ENCODE measurements around the gene IL19. TPM values are rescaled to one million over a fixed set of nuclear protein-coding genes. Genes with fewer than 3 reads are reported as not detected.

The IL19 gene
- total RNA-seq, 1 experiment from 2014 or later = not detected

DNA sequence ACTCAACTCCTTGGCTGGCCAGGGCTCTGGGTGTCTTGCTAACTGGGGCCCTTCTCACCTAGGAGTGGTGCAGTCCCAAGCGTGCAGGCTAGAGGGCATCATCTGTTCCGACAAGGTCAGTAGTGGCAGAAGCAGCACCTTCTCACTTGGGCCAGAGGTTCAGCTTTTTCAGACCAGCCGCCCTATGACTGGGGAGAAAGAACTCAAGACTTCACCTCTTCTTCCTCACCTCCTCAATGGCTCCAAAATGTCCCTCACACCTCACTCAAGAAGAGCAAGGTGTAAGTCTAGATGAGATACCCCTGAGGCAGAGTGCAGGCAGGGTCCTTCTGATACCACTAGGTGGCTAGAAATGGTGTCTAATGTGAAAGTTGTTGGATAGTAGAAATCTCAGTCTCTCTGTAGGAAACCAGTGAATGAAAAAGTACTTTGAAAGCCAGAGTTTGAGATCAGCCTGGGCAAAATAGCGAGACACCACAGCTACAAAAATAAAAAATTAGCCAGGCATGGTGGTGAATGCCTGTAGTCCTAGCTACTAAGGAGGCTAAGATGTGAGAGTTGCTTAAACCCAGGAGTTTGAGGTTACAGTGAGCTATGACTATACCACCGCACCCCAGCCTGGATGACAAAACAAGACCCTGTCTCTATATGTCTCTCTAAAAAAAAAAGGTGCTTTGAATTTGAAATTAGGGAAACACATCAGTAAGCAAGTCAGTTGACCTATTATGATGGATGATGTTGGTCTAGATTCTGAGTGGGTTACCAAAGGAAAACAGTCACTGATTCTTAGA lies 86.3 kb downstream of the IL19 start:
- H2BK120ac ChIP-seq (ENCODE audit: low read depth, low read length, poor library complexity, severe bottlenecking) = no peak overlapping the region
- H3K23me2 ChIP-seq (ENCODE audit: insufficient read length, low read depth, low read length, poor library complexity, severe bottlenecking) = no peaks in the 10 kb centered on the region
- H3K4me1 ChIP-seq (ENCODE audit: insufficient read depth, low read length) = no peaks in the 10 kb centered on the region
- DNase-seq = no peak
- H4K20me1 ChIP-seq (ENCODE audit: control insufficient read depth, insufficient read depth, insufficient read length) = no peaks in the 10 kb centered on the region
- no peak overlapping the region for H2BK20ac ChIP-seq (ENCODE audit: low read depth, low read length, poor library complexity, severe bottlenecking)
- H3K9ac ChIP-seq (ENCODE audit: extremely low read depth, insufficient read length, low read length) = no peak overlapping the region
- peaks cover 15 to 16% of the 10 kb centered on the region in 2 experiments for H3K9me3 Mint-ChIP-seq
- H2AK5ac ChIP-seq (ENCODE audit: insufficient read length, low read length) = no peak overlapping the region
- peaks cover 0 to 7% (median 0%) of the 10 kb centered on the region in 3 experiments; a peak in 1 of 7 replicates for H3K36me3 Mint-ChIP-seq (ENCODE audit: insufficient read depth in 1 of 3, low read depth in 3 of 3)
- H4K5ac ChIP-seq (ENCODE audit: insufficient read length, low read depth, low read length) = no peak overlapping the region
- H2BK15ac ChIP-seq (ENCODE audit: low read depth, low read length) = no peak overlapping the region
- H3K23ac ChIP-seq (ENCODE audit: insufficient read length, low read depth, low read length) = no peak overlapping the region
- no peak overlapping the region for H3K56ac ChIP-seq (ENCODE audit: insufficient read length, low read depth, low read length)
- TF ChIP-seq, protein P1, sequence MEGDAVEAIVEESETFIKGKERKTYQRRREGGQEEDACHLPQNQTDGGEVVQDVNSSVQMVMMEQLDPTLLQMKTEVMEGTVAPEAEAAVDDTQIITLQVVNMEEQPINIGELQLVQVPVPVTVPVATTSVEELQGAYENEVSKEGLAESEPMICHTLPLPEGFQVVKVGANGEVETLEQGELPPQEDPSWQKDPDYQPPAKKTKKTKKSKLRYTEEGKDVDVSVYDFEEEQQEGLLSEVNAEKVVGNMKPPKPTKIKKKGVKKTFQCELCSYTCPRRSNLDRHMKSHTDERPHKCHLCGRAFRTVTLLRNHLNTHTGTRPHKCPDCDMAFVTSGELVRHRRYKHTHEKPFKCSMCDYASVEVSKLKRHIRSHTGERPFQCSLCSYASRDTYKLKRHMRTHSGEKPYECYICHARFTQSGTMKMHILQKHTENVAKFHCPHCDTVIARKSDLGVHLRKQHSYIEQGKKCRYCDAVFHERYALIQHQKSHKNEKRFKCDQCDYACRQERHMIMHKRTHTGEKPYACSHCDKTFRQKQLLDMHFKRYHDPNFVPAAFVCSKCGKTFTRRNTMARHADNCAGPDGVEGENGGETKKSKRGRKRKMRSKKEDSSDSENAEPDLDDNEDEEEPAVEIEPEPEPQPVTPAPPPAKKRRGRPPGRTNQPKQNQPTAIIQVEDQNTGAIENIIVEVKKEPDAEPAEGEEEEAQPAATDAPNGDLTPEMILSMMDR (conservative IDR thresholded peaks at IDR 0.05) = peak; percentile 65
- H3T11ph ChIP-seq (ENCODE audit: low read length) = no peak overlapping the region
- H3K4me2 ChIP-seq (ENCODE audit: insufficient read depth, insufficient read length, low read length) = no peak overlapping the region
- no peak overlapping the region for H3K27ac ChIP-seq (ENCODE audit: insufficient read length, low read depth, low read length)
- H3K27me3 Mint-ChIP-seq (ENCODE audit: low read depth) = peaks cover 31% of the 10 kb centered on the region
- H3K4ac ChIP-seq (ENCODE audit: low read depth, low read length) = no peak overlapping the region
- no peak overlapping the region for H2AFZ ChIP-seq (ENCODE audit: low read length)
- H2BK5ac ChIP-seq (ENCODE audit: insufficient read length, low read length) = no peak overlapping the region
- no peak overlapping the region for H3K18ac ChIP-seq (ENCODE audit: insufficient read length, low read depth, low read length)
- H4K91ac ChIP-seq (ENCODE audit: insufficient read length, low read depth, low read length) = no peak overlapping the region
- no peak overlapping the region for H2BK12ac ChIP-seq (ENCODE audit: insufficient read length, low read depth, low read length)
- no peaks in the 10 kb centered on the region for H3K79me1 ChIP-seq (ENCODE audit: insufficient read depth, low read depth, low read length, poor library complexity, severe bottlenecking)
- H3K27ac Mint-ChIP-seq = no peak overlapping the region
- WGBS (ENCODE audit: extremely low coverage, insufficient read length, low lambda C conversion rate) = no CpG with 5 or more reads among the region's 5 CpGs
- H3K4me3 Mint-ChIP-seq = no peak overlapping the region
- H3K27me3 ChIP-seq (ENCODE audit: insufficient read depth, low read length) = no peaks in the 10 kb centered on the region
- H3K4me1 Mint-ChIP-seq = peaks cover 0 to 2% of the 10 kb centered on the region in 2 experiments; a peak in 1 of 4 replicates
- H4K8ac ChIP-seq (replicated peaks; ENCODE audit: insufficient read length, low read depth, low read length) = no peak overlapping the region
- no peak overlapping the region for H3K14ac ChIP-seq (ENCODE audit: insufficient read depth, low read length)
- no peaks in the 10 kb centered on the region for H3K79me2 ChIP-seq (ENCODE audit: insufficient read depth, low read length)
- no peaks in the 10 kb centered on the region for H3K9me3 ChIP-seq (ENCODE audit: control insufficient read depth, low read depth, low read length)

Measured in H9 (cell line).